K562 (cell line): ENCODE data around the gene CCDC85C. TPM values are rescaled to one million over a fixed set of nuclear protein-coding genes. Genes with fewer than 3 reads are reported as not detected.

Experiments
- ATAC-seq: fragments of 200-7000 bp; cut with Tn5 transposase; 3 replicates; pipeline ENCODE4 v1.9.1; 2020; ENCODE audit warnings: moderate library complexity
- BruUV-seq: library from RNA; stranded (reverse); fragments of 400-500 nt; replicated peaks from 2 replicates; lab custom pipeline; 2021; lab: Mats Ljungman, UMichigan
- CTCF ChIA-PET: fragments of 300-600 bp; formaldehyde crosslinking; extraction: SDS; loops from one replicate; lab custom pipeline; 2021; ENCODE audit warnings: low intra/inter-chr PET ratio; lab: Yijun Ruan, JAX
- POLR2A ChIA-PET: fragments of 300-600, 350-650 bp; sonication (Branson Sonifier 250); formaldehyde crosslinking; extraction: SDS; loops from one replicate; lab custom pipeline; 2021; ENCODE audit warnings: antibody characterized with exemption, inconsistent platforms; lab: Yijun Ruan, JAX
- DNase-seq, 4 experiments: peaks; one replicate each; pipeline versions ENCODE4 v3.0.0 to v3.0.0-alpha.2; 2011 to 2018; ENCODE audit warnings: low spot score in 3 of 4, mixed read lengths in 3 of 4; ENCODE audit errors: extremely low read depth in 1 of 4
- FAIRE-seq: peaks from 2 replicates; lab custom pipeline; 2011; peaks lifted over from hg19 to GRCh38; lab: Jason Lieb, UNC
- H2AFZ ChIP-seq: 2 replicates; pipeline ENCODE4 v1.6.0; 2011; ENCODE audit warnings: low read depth, low read length, control low read depth, inconsistent platforms
- H3K27ac ChIP-seq: fragments of 200-600 bp; 3 replicates; pipeline ENCODE4 v1.8.0; 2011; ENCODE audit warnings: low read depth, mild to moderate bottlenecking, control low read depth, inconsistent platforms, low read length, moderate library complexity, mixed read lengths; ENCODE audit errors: extremely low read depth
- H3K27me3 ChIP-seq, 2 experiments: fragments of 300-600 bp in 1 of 2; 2 replicates in 1 of 2; 3 replicates in 1 of 2; pipeline versions ENCODE4 v1.6.0 to v1.8.0; 2011; ENCODE audit warnings: inconsistent platforms in 2 of 2, low read length in 2 of 2, mild to moderate bottlenecking in 1 of 2, mixed read lengths in 1 of 2, moderate library complexity in 1 of 2; ENCODE audit not compliant: control insufficient read depth in 2 of 2, insufficient read depth in 2 of 2
- H3K36me3 ChIP-seq: fragments of 300-600 bp; 3 replicates; pipeline ENCODE4 v1.8.0; 2011; ENCODE audit warnings: mild to moderate bottlenecking, low read length, inconsistent platforms; ENCODE audit not compliant: control insufficient read depth, insufficient read depth
- H3K4me1 ChIP-seq, 2 experiments: fragments of 200-600 bp in 1 of 2; replicated peaks in 1 of 2; 2 replicates in 1 of 2; 3 replicates in 1 of 2; pipeline versions ENCODE4 v1.5.1 to v1.8.0; 2011; ENCODE audit warnings: inconsistent platforms in 2 of 2, low read length in 2 of 2, mild to moderate bottlenecking in 1 of 2, mixed read lengths in 1 of 2, moderate library complexity in 1 of 2; ENCODE audit not compliant: control insufficient read depth in 2 of 2, insufficient read depth in 2 of 2
- H3K4me2 ChIP-seq: 2 replicates; pipeline ENCODE4 v1.6.1; 2011; ENCODE audit warnings: low read length, control low read depth, inconsistent platforms, mixed read lengths; ENCODE audit not compliant: insufficient read depth
- H3K4me3 ChIP-seq: fragments of 200-600 bp; sonication (generic), shearing (Covaris generic); 2 replicates; pipeline ENCODE4 v1.5.1; 2016; ENCODE audit warnings: control low read depth, inconsistent platforms
- H3K79me2 ChIP-seq: fragments of 200-600 bp; 3 replicates; pipeline ENCODE4 v1.8.0; 2011; ENCODE audit warnings: low read length, inconsistent platforms; ENCODE audit not compliant: control insufficient read depth, insufficient read depth
- H3K9ac ChIP-seq, 2 experiments: 2 replicates each; pipeline versions ENCODE4 v1.6.0 to v1.6.1; 2011; ENCODE audit warnings: low read depth in 2 of 2, low read length in 2 of 2, control low read depth in 1 of 2, inconsistent platforms in 1 of 2, mild to moderate bottlenecking in 1 of 2, mixed read lengths in 1 of 2; ENCODE audit not compliant: insufficient read depth in 1 of 2
- H3K9me1 ChIP-seq: one replicate; pipeline ENCODE4 v1.6.0; 2011; ENCODE audit warnings: inconsistent platforms, mild to moderate bottlenecking, low read length, moderate library complexity; ENCODE audit not compliant: control insufficient read depth, insufficient read depth
- H3K9me3 ChIP-seq: replicated peaks from 2 replicates; pipeline ENCODE4 v1.5.1; 2011; ENCODE audit warnings: low read depth, low read length, inconsistent platforms; ENCODE audit not compliant: control insufficient read depth, insufficient read depth
- H4K20me1 ChIP-seq: replicated peaks from 2 replicates; pipeline ENCODE4 v1.6.1; 2011; ENCODE audit warnings: low read length, inconsistent platforms, mixed read lengths; ENCODE audit not compliant: control insufficient read depth, insufficient read depth
- CREM ChIP-seq: IDR thresholded peaks from 2 replicates; pipeline ENCODE4 v1.6.1; 2014; ENCODE audit warnings: antibody characterized with exemption, low read depth
- FIP1L1 ChIP-seq: fragments of 200-400 bp; formaldehyde crosslinking; IDR thresholded peaks from 2 replicates; pipeline ENCODE4 v1.6.1; 2018; ENCODE audit warnings: mild to moderate bottlenecking, low read depth, low read length; ENCODE audit not compliant: poor library complexity, severe bottlenecking
- ZNF253 ChIP-seq: fragments of 250-450 bp; sonication (Bioruptor Pico); conservative IDR thresholded peaks from 2 replicates; pipeline ENCODE4 v1.6.1; 2021; ENCODE audit warnings: mild to moderate bottlenecking
- WGBS: fragments of 100-300 bp; shearing (Covaris generic); methylation state at CpG from one replicate; pipeline ENCODE4 v1.1.6; 2016; ENCODE audit warnings: low coverage, mixed read lengths; ENCODE audit not compliant: insufficient coverage; ENCODE audit errors: missing lambda C conversion rate; 5-methylcytosine and 5-hydroxymethylcytosine counted together
- in situ Hi-C: fragments of 300-500 bp; cut with MboI; formaldehyde crosslinking; loops from 4 replicates; pipeline ENCODE4 v1.15.0; 2018; ENCODE audit warnings: inconsistent platforms, mixed read lengths
- intact Hi-C: fragments of 100-400 bp; cut with micrococcal nuclease; formaldehyde crosslinking; loops from 2 replicates; pipeline ENCODE4 v1.14.2; 2022
- polyA plus RNA-seq, 8 experiments: library from polyadenylated mRNA; depleted of rRNA in 4 of 8; stranded (reverse) in 5 of 8; unstranded in 3 of 8; fragments of >200 nt; fragmentation: Nextera tagmentation in 2 of 8; fragmentation: Illumina TruSeq in 1 of 8; extraction: Ambion mirVana in 2 of 8; extraction: Trizol in 1 of 8; gene quantifications; 2 replicates each; pipeline versions ENCODE4 v1.2.1 to v1.2.3, GENCODE V29; 2011 to 2014; ENCODE audit warnings: inconsistent platforms in 1 of 8, missing spikeins in 1 of 8
- small RNA-seq: library from RNA; depleted of rRNA; stranded (forward); fragments of <200 nt; gene quantifications from one replicate; pipeline ENCODE3, GENCODE V24; 2014
- total RNA-seq, 7 experiments: library from RNA; depleted of rRNA in 6 of 7; stranded (reverse); fragments of >200 nt in 6 of 7; fragmentation: Illumina TruSeq in 2 of 7; extraction: Trizol in 2 of 7; gene quantifications; 2 replicates each; pipeline versions ENCODE4 v1.2.1 to v1.2.3, GENCODE V29; 2011 to 2021; ENCODE audit warnings: low replicate concordance in 1 of 7

CCDC85C gene
- total and polyA plus RNA-seq, 9 of the 15 experiments (the other 6 are each of a cell fraction or from before 2014, with no cell fraction given): 0.18 to 22.0 (median 6.3) TPM

DNA sequence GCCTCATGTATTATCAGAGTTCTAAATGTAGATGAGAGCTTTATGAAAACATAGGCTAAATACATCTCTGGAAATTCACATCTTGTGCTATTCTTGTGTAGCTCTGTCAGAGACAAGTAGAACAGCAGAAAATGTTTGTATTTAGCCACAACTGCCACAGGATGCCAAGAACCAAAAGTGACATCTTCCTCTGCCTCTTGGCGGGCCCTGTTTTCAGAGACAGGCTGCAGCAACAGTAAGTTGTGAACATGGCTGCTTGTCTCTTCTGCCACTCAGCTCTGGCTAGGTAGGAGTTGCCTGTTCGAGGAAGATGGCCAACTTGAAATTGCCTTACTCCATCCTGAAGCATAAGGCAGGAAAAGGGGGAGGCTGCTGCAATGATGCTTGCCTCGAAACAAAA lies 153.7 kb downstream of the CCDC85C start:
- peaks cover 36% of the 10 kb centered on the region; the same call in 2 of the 3 replicates for H3K36me3 ChIP-seq
- no peak overlapping the region for H3K4me2 ChIP-seq
- H3K4me1 ChIP-seq: peaks cover 8 to 10% of the 10 kb centered on the region in 2 experiments; a peak in 3 of 5 replicates
- ChIA-PET POLR2A (interaction anchor here (1.5 kb wide), 1 partner anchor 14 kb away, joined by 4 read pairs; no protein-coding TSS in a partner anchor), CTCF (no interaction called here)
- in situ Hi-C loops: no loop called here
- no peaks in the 10 kb centered on the region for H3K79me2 ChIP-seq
- H3K27me3 ChIP-seq: no peaks in the 10 kb centered on the region
- WGBS: 72% methylated on average over 3 of the region's 3 CpGs
- no peak overlapping the region for H3K4me3 ChIP-seq
- ATAC-seq (no peak), FAIRE-seq (no peak), DNase-seq (no peak)
- TF ChIP-seq FIP1L1 (no peak), ZNF253 (CRISPR knock-in tag) (no peak), CREM (no peak)
- H2AFZ ChIP-seq: no peak overlapping the region
- intact Hi-C loops: no loop called here
- no peaks in the 10 kb centered on the region for H3K9me3 ChIP-seq
- H3K27ac ChIP-seq: no peak overlapping the region
- no peaks in the 10 kb centered on the region for H3K9me1 ChIP-seq
- BruUV-seq: no TSS peak
- no peak overlapping the region for H3K9ac ChIP-seq
- H4K20me1 ChIP-seq: peaks cover 6% of the 10 kb centered on the region; the same call in 1 of the 2 replicates

Small RNA genes lying within 50 kb of the gene (small RNA-seq; reads per million reads assigned to genes)
- not detected for gene RF00019

Other genes starting within 250 kb of the CCDC85C start
- gene SETD3, start 123.3 kb downstream of the CCDC85C start, total RNA-seq (2014; rRNA removed): 24.4 and 26.5 TPM in 2 replicates
- 35.2 and 43.2 TPM in 2 replicates for gene SETD3, start 123.3 kb downstream of the CCDC85C start, total RNA-seq (2014; rRNA removed; fragmentation: Illumina TruSeq; extraction: Trizol)
- 33.5 and 35.9 TPM in 2 replicates for gene SETD3, start 123.3 kb downstream of the CCDC85C start, total RNA-seq (2015; rRNA removed; fragmentation: Illumina TruSeq; extraction: Trizol)
- 32.4 and 36.6 TPM in 2 replicates for gene SETD3, start 123.3 kb downstream of the CCDC85C start, total RNA-seq (2021)
- 21.2 and 24.6 TPM in 2 replicates for gene SETD3, start 123.3 kb downstream of the CCDC85C start, polyA plus RNA-seq (2011; rRNA removed)
- 29.2 and 33.5 TPM in 2 replicates for gene SETD3, start 123.3 kb downstream of the CCDC85C start, polyA plus RNA-seq (2014; fragmentation: Illumina TruSeq; extraction: Trizol)
- gene SETD3, start 123.3 kb downstream of the CCDC85C start, polyA plus RNA-seq (2014; fragmentation: Nextera tagmentation; extraction: Ambion mirVana): 10 to 100 TPM in 1 of 2 experiments, 1 to 10 TPM in 1; 8.5 to 11.5 TPM
- 23.7 and 24.1 TPM in 2 replicates for gene SETD3, start 123.3 kb downstream of the CCDC85C start, polyA plus RNA-seq (2014; rRNA removed)
- gene CCNK, start 122.8 kb downstream of the CCDC85C start, total RNA-seq (2014; rRNA removed): 15.9 and 20.2 TPM in 2 replicates
- 9.3 and 10.6 TPM in 2 replicates for gene CCNK, start 122.8 kb downstream of the CCDC85C start, total RNA-seq (2014; rRNA removed; fragmentation: Illumina TruSeq; extraction: Trizol)
- gene CCNK, start 122.8 kb downstream of the CCDC85C start, total RNA-seq (2015; rRNA removed; fragmentation: Illumina TruSeq; extraction: Trizol): 10.1 and 12.9 TPM in 2 replicates
- 54.8 and 63.6 TPM in 2 replicates for gene CCNK, start 122.8 kb downstream of the CCDC85C start, total RNA-seq (2021)
- 6.6 and 9.0 TPM in 2 replicates for gene CCNK, start 122.8 kb downstream of the CCDC85C start, polyA plus RNA-seq (2011; rRNA removed)
- gene CCNK, start 122.8 kb downstream of the CCDC85C start, polyA plus RNA-seq (2014; fragmentation: Illumina TruSeq; extraction: Trizol): 74.6 and 84.2 TPM in 2 replicates
- gene CCNK, start 122.8 kb downstream of the CCDC85C start, polyA plus RNA-seq (2014; fragmentation: Nextera tagmentation; extraction: Ambion mirVana): 10 to 100 TPM in 1 of 2 experiments, 1 to 10 TPM in 1; 5.8 to 16.4 TPM
- gene CCNK, start 122.8 kb downstream of the CCDC85C start, polyA plus RNA-seq (2014; rRNA removed): 12.5 and 16.9 TPM in 2 replicates
- gene HHIPL1, start 40.9 kb upstream of the CCDC85C start, total RNA-seq (2014; rRNA removed): not detected in 2 replicates
- not detected in 2 replicates for gene HHIPL1, start 40.9 kb upstream of the CCDC85C start, total RNA-seq (2014; rRNA removed; fragmentation: Illumina TruSeq; extraction: Trizol)
- not detected in 2 replicates for gene HHIPL1, start 40.9 kb upstream of the CCDC85C start, total RNA-seq (2015; rRNA removed; fragmentation: Illumina TruSeq; extraction: Trizol)
- not detected in 2 replicates for gene HHIPL1, start 40.9 kb upstream of the CCDC85C start, total RNA-seq (2021)
- not detected in 2 replicates for gene HHIPL1, start 40.9 kb upstream of the CCDC85C start, polyA plus RNA-seq (2011; rRNA removed)
- not detected in 2 replicates for gene HHIPL1, start 40.9 kb upstream of the CCDC85C start, polyA plus RNA-seq (2014; fragmentation: Illumina TruSeq; extraction: Trizol)
- gene HHIPL1, start 40.9 kb upstream of the CCDC85C start, polyA plus RNA-seq (2014; fragmentation: Nextera tagmentation; extraction: Ambion mirVana): not detected
- gene HHIPL1, start 40.9 kb upstream of the CCDC85C start, polyA plus RNA-seq (2014; rRNA removed): not detected in 2 replicates
- gene CYP46A1, start 80.1 kb upstream of the CCDC85C start, total RNA-seq (2014; rRNA removed): not detected in 2 replicates
- gene CYP46A1, start 80.1 kb upstream of the CCDC85C start, total RNA-seq (2014; rRNA removed; fragmentation: Illumina TruSeq; extraction: Trizol): not detected in 2 replicates
- not detected in 2 replicates for gene CYP46A1, start 80.1 kb upstream of the CCDC85C start, total RNA-seq (2015; rRNA removed; fragmentation: Illumina TruSeq; extraction: Trizol)
- gene CYP46A1, start 80.1 kb upstream of the CCDC85C start, total RNA-seq (2021): not detected in 2 replicates
- not detected in 2 replicates for gene CYP46A1, start 80.1 kb upstream of the CCDC85C start, polyA plus RNA-seq (2011; rRNA removed)
- not detected in 2 replicates for gene CYP46A1, start 80.1 kb upstream of the CCDC85C start, polyA plus RNA-seq (2014; fragmentation: Illumina TruSeq; extraction: Trizol)
- not detected for gene CYP46A1, start 80.1 kb upstream of the CCDC85C start, polyA plus RNA-seq (2014; fragmentation: Nextera tagmentation; extraction: Ambion mirVana)
- gene CYP46A1, start 80.1 kb upstream of the CCDC85C start, polyA plus RNA-seq (2014; rRNA removed): 0.05 TPM in 1 of 2 replicates, not detected in the other
- gene EML1, start 189.2 kb upstream of the CCDC85C start, total RNA-seq (2014; rRNA removed): 0.12 TPM in 1 of 2 replicates, not detected in the other
- gene EML1, start 189.2 kb upstream of the CCDC85C start, total RNA-seq (2014; rRNA removed; fragmentation: Illumina TruSeq; extraction: Trizol): 0.13 and 0.29 TPM in 2 replicates
- gene EML1, start 189.2 kb upstream of the CCDC85C start, total RNA-seq (2015; rRNA removed; fragmentation: Illumina TruSeq; extraction: Trizol): 0.11 and 0.14 TPM in 2 replicates
- 0.25 and 0.35 TPM in 2 replicates for gene EML1, start 189.2 kb upstream of the CCDC85C start, total RNA-seq (2021)
- 0.07 and 0.16 TPM in 2 replicates for gene EML1, start 189.2 kb upstream of the CCDC85C start, polyA plus RNA-seq (2011; rRNA removed)
- 0.06 and 0.07 TPM in 2 replicates for gene EML1, start 189.2 kb upstream of the CCDC85C start, polyA plus RNA-seq (2014; fragmentation: Illumina TruSeq; extraction: Trizol)
- under 1 TPM in 1 of 2 experiments, not detected in 1; 0.01 TPM for gene EML1, start 189.2 kb upstream of the CCDC85C start, polyA plus RNA-seq (2014; fragmentation: Nextera tagmentation; extraction: Ambion mirVana)
- gene EML1, start 189.2 kb upstream of the CCDC85C start, polyA plus RNA-seq (2014; rRNA removed): 0.03 and 0.77 TPM in 2 replicates